ENCODE measurements around the gene DCST2. TPM values are rescaled to one million over a fixed set of nuclear protein-coding genes. Genes with fewer than 3 reads are reported as not detected.
"Not testable (repeated sequence)": the region's sequence is repeated elsewhere in the genome, so short reads cannot be mapped to it uniquely, and the experiment has no call there.

DCST2 gene
- total RNA-seq, 2 donors from 2014 or later = not detected

GRCh38 chr1:154990276-154990675 is 43.3 kb downstream of the DCST2 start:
- no peaks in the 10 kb centered on the region for H3K9me3 ChIP-seq
- no peak overlapping the region for H3K4me3 ChIP-seq
- H3K27ac ChIP-seq = no peak overlapping the region
- TF ChIP-seq, protein P1, sequence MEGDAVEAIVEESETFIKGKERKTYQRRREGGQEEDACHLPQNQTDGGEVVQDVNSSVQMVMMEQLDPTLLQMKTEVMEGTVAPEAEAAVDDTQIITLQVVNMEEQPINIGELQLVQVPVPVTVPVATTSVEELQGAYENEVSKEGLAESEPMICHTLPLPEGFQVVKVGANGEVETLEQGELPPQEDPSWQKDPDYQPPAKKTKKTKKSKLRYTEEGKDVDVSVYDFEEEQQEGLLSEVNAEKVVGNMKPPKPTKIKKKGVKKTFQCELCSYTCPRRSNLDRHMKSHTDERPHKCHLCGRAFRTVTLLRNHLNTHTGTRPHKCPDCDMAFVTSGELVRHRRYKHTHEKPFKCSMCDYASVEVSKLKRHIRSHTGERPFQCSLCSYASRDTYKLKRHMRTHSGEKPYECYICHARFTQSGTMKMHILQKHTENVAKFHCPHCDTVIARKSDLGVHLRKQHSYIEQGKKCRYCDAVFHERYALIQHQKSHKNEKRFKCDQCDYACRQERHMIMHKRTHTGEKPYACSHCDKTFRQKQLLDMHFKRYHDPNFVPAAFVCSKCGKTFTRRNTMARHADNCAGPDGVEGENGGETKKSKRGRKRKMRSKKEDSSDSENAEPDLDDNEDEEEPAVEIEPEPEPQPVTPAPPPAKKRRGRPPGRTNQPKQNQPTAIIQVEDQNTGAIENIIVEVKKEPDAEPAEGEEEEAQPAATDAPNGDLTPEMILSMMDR (IDR thresholded peaks at IDR 0.05) = no peak
- no peaks in the 10 kb centered on the region for H3K4me1 ChIP-seq
- H3K36me3 ChIP-seq = peaks cover 25% of the 10 kb centered on the region
- no peaks in the 10 kb centered on the region for H3K27me3 ChIP-seq
- DNase-seq (ENCODE audit: low spot score) = no peak

DNA sequence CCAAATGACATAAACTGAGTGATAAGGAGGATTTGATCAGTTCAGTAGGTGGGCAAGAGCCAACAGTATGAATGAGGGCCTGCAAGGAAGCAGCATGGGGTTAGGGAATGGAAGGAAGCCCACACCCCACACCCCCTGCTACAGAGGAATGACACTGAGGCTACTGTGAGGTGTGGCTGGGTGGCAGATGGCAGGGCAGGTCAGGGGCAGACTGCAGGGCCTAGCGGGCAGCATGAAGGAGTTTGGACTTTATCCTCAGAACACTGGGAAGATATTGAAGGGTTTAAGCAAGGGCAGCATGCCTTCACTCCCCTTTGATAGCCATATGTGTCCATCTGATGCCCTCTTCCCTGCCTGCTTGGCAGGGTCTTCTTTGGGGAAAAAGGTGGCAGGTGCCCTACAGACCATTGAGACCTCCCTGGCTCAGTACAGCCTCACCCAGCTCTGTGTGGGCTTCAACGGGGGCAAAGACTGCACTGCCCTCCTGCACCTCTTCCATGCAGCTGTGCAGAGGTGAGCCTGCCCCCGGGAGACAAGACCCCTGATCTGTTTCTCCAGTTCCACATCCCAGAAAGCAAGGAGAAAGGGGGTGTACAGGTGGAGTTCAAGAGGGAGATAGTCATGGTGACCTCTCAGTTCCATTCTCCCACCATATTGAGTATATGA is 44.3 kb downstream of the DCST2 start:
- Histone ChIP-seq H3K9me3 (no peaks in the 10 kb centered on the region), H3K4me3 (no peak overlapping the region), H3K27ac (no peak overlapping the region), H3K36me3 (peaks cover 25% of the 10 kb centered on the region), H3K4me1 (peaks cover 0 to under 1% of the 10 kb centered on the region in 2 donors), H3K27me3 (no peaks in the 10 kb centered on the region)
- no peak for DNase-seq (ENCODE audit: low spot score)
- TF ChIP-seq, protein P1 (IDR thresholded peaks at IDR 0.05) = no peak

- peaks cover 0 to 10% of the 10 kb centered on the region in 2 donors for H3K4me1 ChIP-seq
- H3K27me3 ChIP-seq = no peaks in the 10 kb centered on the region
- H3K27ac ChIP-seq = no peak overlapping the region
- no peak for DNase-seq (ENCODE audit: low spot score)
- no peaks in the 10 kb centered on the region for H3K9me3 ChIP-seq
- TF ChIP-seq, protein P1 (IDR thresholded peaks at IDR 0.05) = no peak
- H3K4me3 ChIP-seq = no peak overlapping the region
- peaks cover 25% of the 10 kb centered on the region for H3K36me3 ChIP-seq
Observed at GRCh38 chr1:154988058-154988954, 45.3 kb downstream of the DCST2 start.

- Histone ChIP-seq H3K9me3 (no peaks in the 10 kb centered on the region), H3K4me1 (peaks cover 0 to 15% of the 10 kb centered on the region in 2 donors), H3K27me3 (no peaks in the 10 kb centered on the region), H3K27ac (no peak overlapping the region), H3K4me3 (no peak overlapping the region), H3K36me3 (peaks cover 25% of the 10 kb centered on the region)
- DNase-seq (ENCODE audit: low spot score) = no peak
- TF ChIP-seq, protein P1 (IDR thresholded peaks at IDR 0.05) = no peak
Observed at GRCh38 chr1:154987326-154987725, 46.3 kb downstream of the DCST2 start.

- not testable (repeated sequence) for H3K27ac ChIP-seq
- H3K36me3 ChIP-seq = peaks cover 25% of the 10 kb centered on the region
Observed at GRCh38 chr1:154986736-154987135, 46.8 kb downstream of the DCST2 start.

DNA sequence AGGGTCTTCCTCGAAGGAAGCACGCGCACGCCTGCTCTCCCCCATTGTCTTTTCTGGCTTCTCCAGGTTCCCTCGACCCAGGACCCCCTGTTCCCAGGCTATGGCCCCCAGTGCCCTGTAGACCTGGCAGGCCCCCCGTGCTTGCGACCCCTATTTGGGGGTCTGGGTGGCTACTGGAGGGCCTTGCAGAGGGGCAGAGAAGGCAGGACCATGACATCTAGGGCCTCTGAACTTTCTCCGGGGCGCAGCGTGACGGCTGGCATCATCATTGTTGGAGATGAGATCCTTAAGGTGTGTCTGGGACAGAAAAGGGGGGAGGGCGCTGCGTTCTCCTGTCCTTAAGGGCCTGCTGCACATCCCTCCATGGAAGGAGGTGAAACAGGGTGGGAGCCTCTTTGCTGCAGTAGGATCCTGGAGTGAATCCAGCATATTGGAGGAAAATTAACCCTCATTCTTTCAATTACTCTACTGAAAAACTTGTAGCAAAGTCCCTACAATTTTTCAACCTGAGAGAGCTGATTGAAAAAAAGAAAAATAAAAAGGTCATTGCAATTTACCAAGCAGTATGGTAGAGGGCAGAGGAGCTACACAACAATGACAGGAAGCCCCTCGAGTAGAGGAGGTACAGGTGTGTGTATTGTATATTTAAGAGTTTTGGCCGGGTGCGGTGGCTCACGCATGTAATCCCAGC is 49.7 kb downstream of the DCST2 start:
- Histone ChIP-seq H3K4me3 (peak overlapping the region; percentile 60 to 71), H3K36me3 (peaks cover 11% of the 10 kb centered on the region), H3K27ac (peak overlapping the region; percentile 62 to 65), H3K4me1 (peaks cover 0 to 17% of the 10 kb centered on the region in 2 donors), H3K9me3 (no peaks in the 10 kb centered on the region), H3K27me3 (no peaks in the 10 kb centered on the region)
- TF ChIP-seq, protein P1 (IDR thresholded peaks at IDR 0.05) = no peak
- no peak for DNase-seq (ENCODE audit: low spot score)

More at GRCh38 chr1:154986736-154987135, 46.8 kb downstream of the DCST2 start:
- peaks cover 0 to 17% of the 10 kb centered on the region in 2 donors for H3K4me1 ChIP-seq
- not testable (repeated sequence) for H3K4me3 ChIP-seq; H3K27me3 ChIP-seq; DNase-seq (ENCODE audit: low spot score); H3K9me3 ChIP-seq

All from right atrium auricular region (tissue), 2 donors.